CD14-positive monocyte (primary cell): ENCODE results near the gene TRDN. TPM values are rescaled to one million over a fixed set of nuclear protein-coding genes. Genes with fewer than 3 reads are reported as not detected.

Source experiments
- DNase-seq, 3 donors: peaks; one replicate each; pipeline ENCODE4 v3.0.0-alpha.2; 2011 to 2022
- H2AFZ ChIP-seq: 2 replicates; pipeline ENCODE4 v1.6.0; 2012; ENCODE audit warnings: mild to moderate bottlenecking, low read depth, low read length, inconsistent platforms; ENCODE audit not compliant: insufficient read depth, poor library complexity, severe bottlenecking
- H3K27ac ChIP-seq, 2 donors: 1 replicate in 1 of 2; 2 replicates in 1 of 2; pipeline ENCODE4 v1.5.1; 2012 to 2013; ENCODE audit warnings: low read length in 2 of 2, control low read depth in 1 of 2, inconsistent platforms in 1 of 2, low read depth in 1 of 2, mild to moderate bottlenecking in 1 of 2
- H3K27me3 ChIP-seq, 2 donors: one replicate each; pipeline versions ENCODE4 v1.6.0 to v1.6.1; 2011 to 2013; ENCODE audit warnings: low read length in 2 of 2; ENCODE audit not compliant: control insufficient read depth in 2 of 2, insufficient read depth in 2 of 2
- H3K36me3 ChIP-seq, 2 donors: replicated peaks in 1 of 2; 1 replicate in 1 of 2; 2 replicates in 1 of 2; pipeline versions ENCODE4 v1.5.1 to v1.6.1; 2012 to 2013; ENCODE audit warnings: low read length in 2 of 2, control low read depth in 1 of 2, inconsistent platforms in 1 of 2, mild to moderate bottlenecking in 1 of 2; ENCODE audit not compliant: insufficient read depth in 2 of 2, control insufficient read depth in 1 of 2
- H3K4me1 ChIP-seq, 2 donors: 1 replicate in 1 of 2; 2 replicates in 1 of 2; pipeline versions ENCODE4 v1.5.1 to v1.6.1; 2012 to 2013; ENCODE audit warnings: low read length in 2 of 2, control low read depth in 1 of 2, inconsistent platforms in 1 of 2, mild to moderate bottlenecking in 1 of 2, moderate library complexity in 1 of 2; ENCODE audit not compliant: insufficient read depth in 2 of 2, control insufficient read depth in 1 of 2
- H3K4me2 ChIP-seq: replicated peaks from 2 replicates; pipeline ENCODE3; 2012; ENCODE audit warnings: low read length, moderate library complexity, mild to moderate bottlenecking; ENCODE audit not compliant: poor library complexity, severe bottlenecking; ENCODE audit errors: extremely low read depth
- H3K4me3 ChIP-seq, 3 experiments: fragments of 200-600 bp in 1 of 3; sonication (generic) in 1 of 3; replicated peaks in 1 of 3; 1 replicate in 2 of 3; 2 replicates in 1 of 3; pipeline ENCODE4 v1.5.1; 2011 to 2013; ENCODE audit warnings: low read length in 3 of 3, mild to moderate bottlenecking in 3 of 3, control low read depth in 2 of 3, low read depth in 2 of 3, inconsistent platforms in 1 of 3, moderate library complexity in 1 of 3
- H3K79me2 ChIP-seq: 2 replicates; pipeline ENCODE4 v1.6.0; 2012; ENCODE audit warnings: mild to moderate bottlenecking, control low read depth, inconsistent platforms, low read length, moderate library complexity; ENCODE audit not compliant: insufficient read depth
- H3K9ac ChIP-seq: 2 replicates; pipeline ENCODE4 v1.6.0; 2017; ENCODE audit warnings: low read length, mild to moderate bottlenecking; ENCODE audit not compliant: insufficient read depth, poor library complexity, severe bottlenecking
- H3K9me3 ChIP-seq, 2 donors: replicated peaks in 1 of 2; 1 replicate in 1 of 2; 2 replicates in 1 of 2; pipeline versions ENCODE4 v1.5.1 to v1.6.1; 2012 to 2013; ENCODE audit warnings: low read length in 2 of 2, control low read depth in 1 of 2; ENCODE audit not compliant: control insufficient read depth in 1 of 2, insufficient read depth in 1 of 2
- H4K20me1 ChIP-seq: 2 replicates; pipeline ENCODE4 v1.6.0; 2012; ENCODE audit warnings: mild to moderate bottlenecking, low read length, control low read depth, moderate library complexity; ENCODE audit not compliant: insufficient read depth
- H3K27ac Mint-ChIP-seq, 7 donors: one replicate each; pipeline ENCODE4 v1.8.0; 2020; ENCODE audit warnings: mild to moderate bottlenecking in 7 of 7, mixed read lengths in 7 of 7, moderate library complexity in 6 of 7, inconsistent platforms in 2 of 7
- H3K27me3 Mint-ChIP-seq, 3 donors: one replicate each; pipeline ENCODE4 v1.8.0; 2021 to 2022; ENCODE audit warnings: low read depth in 3 of 3, mild to moderate bottlenecking in 3 of 3, mixed read lengths in 3 of 3, moderate library complexity in 3 of 3, inconsistent platforms in 1 of 3
- H3K36me3 Mint-ChIP-seq, 2 donors: one replicate each; pipeline ENCODE4 v1.8.0; 2020; ENCODE audit warnings: mixed read lengths in 2 of 2, inconsistent platforms in 1 of 2, mild to moderate bottlenecking in 1 of 2
- H3K4me1 Mint-ChIP-seq: one replicate; pipeline ENCODE4 v1.8.0; 2020; ENCODE audit warnings: mild to moderate bottlenecking, mixed read lengths
- H3K4me3 Mint-ChIP-seq, 2 donors: one replicate each; pipeline ENCODE4 v1.8.0; 2020; ENCODE audit warnings: mild to moderate bottlenecking in 2 of 2, mixed read lengths in 2 of 2, moderate library complexity in 1 of 2
- H3K9me3 Mint-ChIP-seq, 7 donors: one replicate each; pipeline ENCODE4 v1.8.0; 2020 to 2022; ENCODE audit warnings: mixed read lengths in 7 of 7, mild to moderate bottlenecking in 6 of 7, moderate library complexity in 6 of 7, inconsistent platforms in 2 of 7
- CTCF ChIP-seq: fragments of 200-600 bp; IDR thresholded peaks from one replicate; pipeline ENCODE4 v1.8.0; 2022; ENCODE audit warnings: antibody characterized with exemption, mild to moderate bottlenecking
- WGBS: methylation state at CpG from one replicate; pipeline ENCODE4 v1.1.5; 2013; ENCODE audit warnings: missing lambda C conversion rate; ENCODE audit not compliant: insufficient coverage; 5-methylcytosine and 5-hydroxymethylcytosine counted together
- intact Hi-C, 2 donors: fragments of 100-400 bp; cut with micrococcal nuclease; formaldehyde crosslinking; loops; one replicate each; pipeline versions ENCODE4 v1.15.0 to v1.15.1; 2023
- polyA plus RNA-seq, 3 donors: library from polyadenylated mRNA; depleted of rRNA in 1 of 3; unstranded in 2 of 3; stranded (reverse) in 1 of 3; fragments of 300-500 nt in 2 of 3; fragments of >200 nt in 1 of 3; fragmentation: Illumina TruSeq in 2 of 3; gene quantifications; 1 replicate in 2 of 3; 2 replicates in 1 of 3; pipeline ENCODE4 v1.2.3, GENCODE V29; 2012 to 2021

TRDN gene
- polyA plus RNA-seq, 3 donors: not detected

- Histone ChIP-seq H3K36me3 (no peaks in the 10 kb centered on the region), H3K27ac (no peak overlapping the region), H3K4me1 (no peaks in the 10 kb centered on the region), H3K27me3 (no peaks in the 10 kb centered on the region), H3K9ac (no peak overlapping the region), H3K4me2 (no peak overlapping the region), H3K9me3 (no peaks in the 10 kb centered on the region), H3K4me3 (no peak overlapping the region), H2AFZ (no peak overlapping the region), H3K79me2 (no peaks in the 10 kb centered on the region), H4K20me1 (no peaks in the 10 kb centered on the region)
- H3K9me3 Mint-ChIP-seq: peaks cover 0 to 4% (median 0%) of the 10 kb centered on the region in 7 donors
- WGBS: no CpG with 5 or more reads among the region's 4 CpGs
- TF ChIP-seq CTCF: no peak
- H3K27me3 Mint-ChIP-seq: no peaks in the 10 kb centered on the region
- intact Hi-C loops: no loop called here
- no peak overlapping the region for H3K4me3 Mint-ChIP-seq
- H3K4me1 Mint-ChIP-seq: no peaks in the 10 kb centered on the region
- no peaks in the 10 kb centered on the region for H3K36me3 Mint-ChIP-seq
- no peak overlapping the region for H3K27ac Mint-ChIP-seq
- no peak for DNase-seq
Measured at GRCh38 chr6:123541462-123541861, 95.3 kb downstream of the TRDN start.

GRCh38 chr6:123533862-123534648 is 102.7 kb downstream of the TRDN start:
- no peaks in the 10 kb centered on the region for H3K36me3 Mint-ChIP-seq
- H3K27ac Mint-ChIP-seq: no peak overlapping the region
- Histone ChIP-seq H3K79me2 (no peaks in the 10 kb centered on the region), H3K4me2 (no peak overlapping the region), H3K36me3 (no peaks in the 10 kb centered on the region), H4K20me1 (no peaks in the 10 kb centered on the region), H2AFZ (no peak overlapping the region), H3K4me1 (no peaks in the 10 kb centered on the region), H3K9ac (no peak overlapping the region), H3K27ac (no peak overlapping the region), H3K9me3 (no peaks in the 10 kb centered on the region), H3K27me3 (no peaks in the 10 kb centered on the region), H3K4me3 (no peak overlapping the region)
- no peaks in the 10 kb centered on the region for H3K9me3 Mint-ChIP-seq
- DNase-seq: no peak
- 88% methylated on average over 1 of the region's 2 CpGs for WGBS
- H3K27me3 Mint-ChIP-seq: no peaks in the 10 kb centered on the region
- no peaks in the 10 kb centered on the region for H3K4me1 Mint-ChIP-seq
- intact Hi-C loops: no loop called here
- no peak overlapping the region for H3K4me3 Mint-ChIP-seq
- TF ChIP-seq CTCF: no peak
